ENCODE results near the gene AEBP1. TPM values are rescaled to one million over a fixed set of nuclear protein-coding genes. Genes with fewer than 3 reads are reported as not detected.

AEBP1 gene
- total and polyA plus RNA-seq, 2 experiments from 2014 or later = 15.1 to 42.0 TPM

DNA sequence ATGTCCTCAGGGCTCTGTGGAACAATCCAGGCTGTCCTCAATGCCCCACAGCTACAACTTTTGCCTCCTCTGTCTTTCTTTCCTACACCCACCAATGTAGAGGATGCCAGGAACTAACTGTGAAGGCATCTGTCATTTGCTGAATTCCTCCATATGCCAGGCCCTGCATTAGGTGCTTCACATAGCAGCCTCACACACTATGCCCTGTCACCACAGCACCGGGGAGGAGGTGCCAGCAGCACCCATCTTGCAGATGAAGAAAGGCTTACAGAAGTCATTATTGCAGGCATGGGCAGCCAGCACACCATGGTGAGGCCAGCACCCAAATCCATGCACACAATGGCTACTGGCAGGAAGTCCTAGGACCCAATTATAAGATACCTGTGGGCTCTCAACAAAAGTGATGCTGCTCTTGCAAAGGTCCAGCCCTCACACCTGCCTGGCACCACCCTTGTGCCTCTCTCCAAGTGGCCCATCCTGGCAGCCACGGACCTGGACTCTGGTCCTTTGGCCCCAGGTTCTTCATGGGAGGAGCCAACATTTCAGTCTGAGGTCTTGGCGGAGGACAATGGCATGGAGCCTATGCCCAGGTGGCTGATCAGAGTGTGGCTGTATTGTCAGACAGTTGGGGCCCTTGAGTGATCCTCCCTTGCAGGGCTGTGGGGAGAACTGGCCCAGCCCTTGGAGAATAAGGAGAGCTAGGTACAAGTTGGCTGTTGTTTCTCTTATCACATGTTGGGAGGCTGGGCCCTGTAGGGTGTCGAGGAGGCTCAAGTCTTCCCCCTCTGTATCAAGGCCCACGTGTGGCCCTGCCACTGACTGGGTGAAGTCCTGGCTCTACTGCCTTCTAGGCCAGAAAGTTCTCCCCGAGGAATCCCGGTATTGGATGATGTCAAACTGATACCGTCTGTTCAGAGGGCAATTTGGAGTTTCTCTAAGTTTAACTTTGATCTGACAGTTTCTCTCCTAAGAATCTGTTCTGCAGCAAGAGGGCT lies 51.3 kb downstream of the AEBP1 start:
- Mint-ChIP-seq H3K9me3 (no peaks in the 10 kb centered on the region), H3K4me1 (peaks cover 3% of the 10 kb centered on the region; the same call in 2 of the 3 replicates), H3K4me3 (no peak overlapping the region), H3K27me3 (ENCODE audit: insufficient read depth, low read depth, poor library complexity) (peaks cover 3% of the 10 kb centered on the region), H3K27ac (no peak overlapping the region), H3K36me3 (ENCODE audit: low read depth) (no peaks in the 10 kb centered on the region)
- H3K27me3 ChIP-seq (ENCODE audit: insufficient read depth) = no peaks in the 10 kb centered on the region
- no peaks in the 10 kb centered on the region for H3K36me3 ChIP-seq (ENCODE audit: insufficient read depth)
- ATAC-seq (no peak), DNase-seq (ENCODE audit: low spot score) (no peak)
- H3F3A ChIP-seq (replicated peaks; ENCODE audit: low read depth) = no peaks in the 10 kb centered on the region
- no peak overlapping the region for H3K4me2 ChIP-seq
- H3K9me2 ChIP-seq (ENCODE audit: insufficient read depth) = no peaks in the 10 kb centered on the region
- H4K20me1 ChIP-seq (replicated peaks; ENCODE audit: insufficient read depth) = no peaks in the 10 kb centered on the region
- TF ChIP-seq POLR2AphosphoS5 (IDR thresholded peaks at IDR 0.05; ENCODE audit: low read depth) (no peak), EZH2phosphoT487 (IDR thresholded peaks at IDR 0.05; ENCODE audit: unreplicated experiment) (no peak), EZH2 (IDR thresholded peaks at IDR 0.05; ENCODE audit: low read depth, unreplicated experiment) (no peak), ZNF331 (CRISPR knock-in tag; IDR thresholded peaks at IDR 0.05; ENCODE audit: low read depth) (no peak), CREB1 (CRISPR knock-in tag; IDR thresholded peaks at IDR 0.05; ENCODE audit: low read depth) (no peak), ZNF114 (CRISPR knock-in tag; IDR thresholded peaks at IDR 0.05) (no peak), JUNB (IDR thresholded peaks at IDR 0.05; ENCODE audit: unreplicated experiment) (no peak), STAT1 (IDR thresholded peaks at IDR 0.05; ENCODE audit: unreplicated experiment) (no peak), NANOG (IDR thresholded peaks at IDR 0.05; ENCODE audit: borderline replicate concordance) (no peak)
- TF ChIP-seq, protein P1, sequence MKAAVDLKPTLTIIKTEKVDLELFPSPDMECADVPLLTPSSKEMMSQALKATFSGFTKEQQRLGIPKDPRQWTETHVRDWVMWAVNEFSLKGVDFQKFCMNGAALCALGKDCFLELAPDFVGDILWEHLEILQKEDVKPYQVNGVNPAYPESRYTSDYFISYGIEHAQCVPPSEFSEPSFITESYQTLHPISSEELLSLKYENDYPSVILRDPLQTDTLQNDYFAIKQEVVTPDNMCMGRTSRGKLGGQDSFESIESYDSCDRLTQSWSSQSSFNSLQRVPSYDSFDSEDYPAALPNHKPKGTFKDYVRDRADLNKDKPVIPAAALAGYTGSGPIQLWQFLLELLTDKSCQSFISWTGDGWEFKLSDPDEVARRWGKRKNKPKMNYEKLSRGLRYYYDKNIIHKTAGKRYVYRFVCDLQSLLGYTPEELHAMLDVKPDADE (IDR thresholded peaks at IDR 0.05) = no peak
- TF ChIP-seq, protein P2, sequence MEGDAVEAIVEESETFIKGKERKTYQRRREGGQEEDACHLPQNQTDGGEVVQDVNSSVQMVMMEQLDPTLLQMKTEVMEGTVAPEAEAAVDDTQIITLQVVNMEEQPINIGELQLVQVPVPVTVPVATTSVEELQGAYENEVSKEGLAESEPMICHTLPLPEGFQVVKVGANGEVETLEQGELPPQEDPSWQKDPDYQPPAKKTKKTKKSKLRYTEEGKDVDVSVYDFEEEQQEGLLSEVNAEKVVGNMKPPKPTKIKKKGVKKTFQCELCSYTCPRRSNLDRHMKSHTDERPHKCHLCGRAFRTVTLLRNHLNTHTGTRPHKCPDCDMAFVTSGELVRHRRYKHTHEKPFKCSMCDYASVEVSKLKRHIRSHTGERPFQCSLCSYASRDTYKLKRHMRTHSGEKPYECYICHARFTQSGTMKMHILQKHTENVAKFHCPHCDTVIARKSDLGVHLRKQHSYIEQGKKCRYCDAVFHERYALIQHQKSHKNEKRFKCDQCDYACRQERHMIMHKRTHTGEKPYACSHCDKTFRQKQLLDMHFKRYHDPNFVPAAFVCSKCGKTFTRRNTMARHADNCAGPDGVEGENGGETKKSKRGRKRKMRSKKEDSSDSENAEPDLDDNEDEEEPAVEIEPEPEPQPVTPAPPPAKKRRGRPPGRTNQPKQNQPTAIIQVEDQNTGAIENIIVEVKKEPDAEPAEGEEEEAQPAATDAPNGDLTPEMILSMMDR (conservative IDR thresholded peaks at IDR 0.05; ENCODE audit: low read depth in 2 of 2) = no peak
- TF ChIP-seq, protein P3, sequence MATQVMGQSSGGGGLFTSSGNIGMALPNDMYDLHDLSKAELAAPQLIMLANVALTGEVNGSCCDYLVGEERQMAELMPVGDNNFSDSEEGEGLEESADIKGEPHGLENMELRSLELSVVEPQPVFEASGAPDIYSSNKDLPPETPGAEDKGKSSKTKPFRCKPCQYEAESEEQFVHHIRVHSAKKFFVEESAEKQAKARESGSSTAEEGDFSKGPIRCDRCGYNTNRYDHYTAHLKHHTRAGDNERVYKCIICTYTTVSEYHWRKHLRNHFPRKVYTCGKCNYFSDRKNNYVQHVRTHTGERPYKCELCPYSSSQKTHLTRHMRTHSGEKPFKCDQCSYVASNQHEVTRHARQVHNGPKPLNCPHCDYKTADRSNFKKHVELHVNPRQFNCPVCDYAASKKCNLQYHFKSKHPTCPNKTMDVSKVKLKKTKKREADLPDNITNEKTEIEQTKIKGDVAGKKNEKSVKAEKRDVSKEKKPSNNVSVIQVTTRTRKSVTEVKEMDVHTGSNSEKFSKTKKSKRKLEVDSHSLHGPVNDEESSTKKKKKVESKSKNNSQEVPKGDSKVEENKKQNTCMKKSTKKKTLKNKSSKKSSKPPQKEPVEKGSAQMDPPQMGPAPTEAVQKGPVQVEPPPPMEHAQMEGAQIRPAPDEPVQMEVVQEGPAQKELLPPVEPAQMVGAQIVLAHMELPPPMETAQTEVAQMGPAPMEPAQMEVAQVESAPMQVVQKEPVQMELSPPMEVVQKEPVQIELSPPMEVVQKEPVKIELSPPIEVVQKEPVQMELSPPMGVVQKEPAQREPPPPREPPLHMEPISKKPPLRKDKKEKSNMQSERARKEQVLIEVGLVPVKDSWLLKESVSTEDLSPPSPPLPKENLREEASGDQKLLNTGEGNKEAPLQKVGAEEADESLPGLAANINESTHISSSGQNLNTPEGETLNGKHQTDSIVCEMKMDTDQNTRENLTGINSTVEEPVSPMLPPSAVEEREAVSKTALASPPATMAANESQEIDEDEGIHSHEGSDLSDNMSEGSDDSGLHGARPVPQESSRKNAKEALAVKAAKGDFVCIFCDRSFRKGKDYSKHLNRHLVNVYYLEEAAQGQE (IDR thresholded peaks at IDR 0.05; ENCODE audit: unreplicated experiment) = no peak
- TF ChIP-seq, protein P4, sequence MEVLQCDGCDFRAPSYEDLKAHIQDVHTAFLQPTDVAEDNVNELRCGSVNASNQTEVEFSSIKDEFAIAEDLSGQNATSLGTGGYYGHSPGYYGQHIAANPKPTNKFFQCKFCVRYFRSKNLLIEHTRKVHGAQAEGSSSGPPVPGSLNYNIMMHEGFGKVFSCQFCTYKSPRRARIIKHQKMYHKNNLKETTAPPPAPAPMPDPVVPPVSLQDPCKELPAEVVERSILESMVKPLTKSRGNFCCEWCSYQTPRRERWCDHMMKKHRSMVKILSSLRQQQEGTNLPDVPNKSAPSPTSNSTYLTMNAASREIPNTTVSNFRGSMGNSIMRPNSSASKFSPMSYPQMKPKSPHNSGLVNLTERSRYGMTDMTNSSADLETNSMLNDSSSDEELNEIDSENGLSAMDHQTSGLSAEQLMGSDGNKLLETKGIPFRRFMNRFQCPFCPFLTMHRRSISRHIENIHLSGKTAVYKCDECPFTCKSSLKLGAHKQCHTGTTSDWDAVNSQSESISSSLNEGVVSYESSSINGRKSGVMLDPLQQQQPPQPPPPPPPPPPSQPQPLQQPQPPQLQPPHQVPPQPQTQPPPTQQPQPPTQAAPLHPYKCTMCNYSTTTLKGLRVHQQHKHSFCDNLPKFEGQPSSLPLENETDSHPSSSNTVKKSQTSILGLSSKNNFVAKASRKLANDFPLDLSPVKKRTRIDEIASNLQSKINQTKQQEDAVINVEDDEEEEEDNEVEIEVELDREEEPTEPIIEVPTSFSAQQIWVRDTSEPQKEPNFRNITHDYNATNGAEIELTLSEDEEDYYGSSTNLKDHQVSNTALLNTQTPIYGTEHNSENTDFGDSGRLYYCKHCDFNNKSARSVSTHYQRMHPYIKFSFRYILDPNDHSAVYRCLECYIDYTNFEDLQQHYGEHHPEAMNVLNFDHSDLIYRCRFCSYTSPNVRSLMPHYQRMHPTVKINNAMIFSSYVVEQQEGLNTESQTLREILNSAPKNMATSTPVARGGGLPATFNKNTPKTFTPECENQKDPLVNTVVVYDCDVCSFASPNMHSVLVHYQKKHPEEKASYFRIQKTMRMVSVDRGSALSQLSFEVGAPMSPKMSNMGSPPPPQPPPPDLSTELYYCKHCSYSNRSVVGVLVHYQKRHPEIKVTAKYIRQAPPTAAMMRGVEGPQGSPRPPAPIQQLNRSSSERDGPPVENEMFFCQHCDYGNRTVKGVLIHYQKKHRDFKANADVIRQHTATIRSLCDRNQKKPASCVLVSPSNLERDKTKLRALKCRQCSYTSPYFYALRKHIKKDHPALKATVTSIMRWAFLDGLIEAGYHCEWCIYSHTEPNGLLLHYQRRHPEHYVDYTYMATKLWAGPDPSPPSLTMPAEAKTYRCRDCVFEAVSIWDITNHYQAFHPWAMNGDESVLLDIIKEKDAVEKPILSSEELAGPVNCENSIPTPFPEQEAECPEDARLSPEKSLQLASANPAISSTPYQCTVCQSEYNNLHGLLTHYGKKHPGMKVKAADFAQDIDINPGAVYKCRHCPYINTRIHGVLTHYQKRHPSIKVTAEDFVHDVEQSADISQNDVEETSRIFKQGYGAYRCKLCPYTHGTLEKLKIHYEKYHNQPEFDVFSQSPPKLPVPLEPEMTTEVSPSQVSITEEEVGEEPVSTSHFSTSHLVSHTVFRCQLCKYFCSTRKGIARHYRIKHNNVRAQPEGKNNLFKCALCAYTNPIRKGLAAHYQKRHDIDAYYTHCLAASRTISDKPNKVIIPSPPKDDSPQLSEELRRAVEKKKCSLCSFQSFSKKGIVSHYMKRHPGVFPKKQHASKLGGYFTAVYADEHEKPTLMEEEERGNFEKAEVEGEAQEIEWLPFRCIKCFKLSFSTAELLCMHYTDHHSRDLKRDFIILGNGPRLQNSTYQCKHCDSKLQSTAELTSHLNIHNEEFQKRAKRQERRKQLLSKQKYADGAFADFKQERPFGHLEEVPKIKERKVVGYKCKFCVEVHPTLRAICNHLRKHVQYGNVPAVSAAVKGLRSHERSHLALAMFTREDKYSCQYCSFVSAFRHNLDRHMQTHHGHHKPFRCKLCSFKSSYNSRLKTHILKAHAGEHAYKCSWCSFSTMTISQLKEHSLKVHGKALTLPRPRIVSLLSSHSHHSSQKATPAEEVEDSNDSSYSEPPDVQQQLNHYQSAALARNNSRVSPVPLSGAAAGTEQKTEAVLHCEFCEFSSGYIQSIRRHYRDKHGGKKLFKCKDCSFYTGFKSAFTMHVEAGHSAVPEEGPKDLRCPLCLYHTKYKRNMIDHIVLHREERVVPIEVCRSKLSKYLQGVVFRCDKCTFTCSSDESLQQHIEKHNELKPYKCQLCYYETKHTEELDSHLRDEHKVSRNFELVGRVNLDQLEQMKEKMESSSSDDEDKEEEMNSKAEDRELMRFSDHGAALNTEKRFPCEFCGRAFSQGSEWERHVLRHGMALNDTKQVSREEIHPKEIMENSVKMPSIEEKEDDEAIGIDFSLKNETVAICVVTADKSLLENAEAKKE (CRISPR knock-in tag; IDR thresholded peaks at IDR 0.05) = no peak
- no peak overlapping the region for H3K27ac ChIP-seq (ENCODE audit: low read depth)
- H3K79me2 ChIP-seq (replicated peaks; ENCODE audit: insufficient read depth) = no peaks in the 10 kb centered on the region
- H3K4me1 ChIP-seq (ENCODE audit: insufficient read depth) = no peaks in the 10 kb centered on the region
- no peak overlapping the region for H2AFZ ChIP-seq
- no peak overlapping the region for H3K4me3 ChIP-seq
